NCI-H460 (cell line): ENCODE data around the gene ATXN7. TPM values are rescaled to one million over a fixed set of nuclear protein-coding genes. Genes with fewer than 3 reads are reported as not detected.

Experiments
- DNase-seq: peaks from one replicate; pipeline ENCODE4 v3.0.0-alpha.2; 2016; ENCODE audit warnings: low read depth; ENCODE audit errors: extremely low read depth
- total RNA-seq: library from RNA; depleted of rRNA; stranded (reverse); fragments of >200 nt; shearing (Covaris generic); gene quantifications from 2 replicates; pipeline ENCODE4 v1.2.3, GENCODE V29; 2014

ATXN7 gene
- total RNA-seq, 1 experiment from 2014 or later = 17.5 TPM

DNA sequence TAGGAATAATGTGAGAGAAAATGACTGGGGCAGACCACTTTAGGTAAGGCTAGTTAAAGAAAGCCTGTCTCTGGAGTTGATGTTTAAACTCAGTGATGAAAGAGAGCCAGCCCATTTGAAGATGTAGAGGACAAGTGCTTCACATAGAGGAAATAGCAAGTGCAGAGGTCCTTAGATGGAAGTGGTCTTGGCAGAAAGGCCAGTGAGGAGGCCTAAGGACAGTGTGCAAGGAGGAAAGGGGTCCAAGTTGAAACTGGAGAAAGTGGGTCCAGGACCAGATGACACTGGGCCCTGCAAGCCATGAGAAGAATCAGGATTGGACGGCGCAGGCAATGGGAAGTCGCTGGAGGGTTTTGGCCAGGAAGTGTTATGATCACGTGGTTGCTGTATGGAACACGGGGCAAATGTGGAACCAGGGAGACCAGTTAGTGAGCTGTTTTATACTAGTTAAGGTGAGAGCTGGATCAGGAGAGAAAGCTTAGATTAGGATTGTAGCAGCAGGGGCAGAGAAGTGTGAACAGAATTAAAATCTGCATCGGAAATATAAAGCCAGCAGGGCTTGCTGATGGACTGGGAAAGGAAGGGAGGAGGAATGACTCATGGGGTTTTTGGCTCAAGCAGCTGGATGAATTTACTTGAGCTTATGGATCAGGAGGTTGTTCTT, 96.5 kb downstream of the ATXN7 start:
- peak; percentile 31 for DNase-seq

GRCh38 chr3:63961891-63962290, 98.2 kb downstream of the ATXN7 start:
- peak; percentile 24 for DNase-seq

- no peak for DNase-seq
Observed at GRCh38 chr3:63963496-63963895, 99.8 kb downstream of the ATXN7 start.

GRCh38 chr3:63964681-63965485, 101.2 kb downstream of the ATXN7 start:
- DNase-seq = no peak

- no peak for DNase-seq
Observed at GRCh38 chr3:63966007-63966406, 102.3 kb downstream of the ATXN7 start.

DNA sequence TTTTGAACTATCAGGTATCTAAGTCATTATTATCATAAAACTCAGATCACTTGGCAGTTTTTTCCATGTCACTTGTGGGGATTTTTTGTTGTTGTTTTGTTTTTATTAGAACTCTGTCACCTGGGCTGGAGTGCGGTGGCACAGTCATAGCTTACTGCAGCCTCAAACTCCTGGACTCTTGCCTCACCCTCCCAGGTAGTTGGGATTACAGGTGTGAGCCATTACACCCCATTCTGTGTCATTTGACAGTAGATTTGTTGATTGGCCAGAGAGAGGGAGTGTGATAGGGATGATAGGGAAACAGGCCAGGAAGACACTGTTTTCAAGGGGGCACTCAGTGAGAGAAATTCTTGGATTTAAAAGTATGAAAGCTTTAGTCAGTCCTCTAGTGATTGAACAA, 103.2 kb downstream of the ATXN7 start:
- no peak for DNase-seq

DNA sequence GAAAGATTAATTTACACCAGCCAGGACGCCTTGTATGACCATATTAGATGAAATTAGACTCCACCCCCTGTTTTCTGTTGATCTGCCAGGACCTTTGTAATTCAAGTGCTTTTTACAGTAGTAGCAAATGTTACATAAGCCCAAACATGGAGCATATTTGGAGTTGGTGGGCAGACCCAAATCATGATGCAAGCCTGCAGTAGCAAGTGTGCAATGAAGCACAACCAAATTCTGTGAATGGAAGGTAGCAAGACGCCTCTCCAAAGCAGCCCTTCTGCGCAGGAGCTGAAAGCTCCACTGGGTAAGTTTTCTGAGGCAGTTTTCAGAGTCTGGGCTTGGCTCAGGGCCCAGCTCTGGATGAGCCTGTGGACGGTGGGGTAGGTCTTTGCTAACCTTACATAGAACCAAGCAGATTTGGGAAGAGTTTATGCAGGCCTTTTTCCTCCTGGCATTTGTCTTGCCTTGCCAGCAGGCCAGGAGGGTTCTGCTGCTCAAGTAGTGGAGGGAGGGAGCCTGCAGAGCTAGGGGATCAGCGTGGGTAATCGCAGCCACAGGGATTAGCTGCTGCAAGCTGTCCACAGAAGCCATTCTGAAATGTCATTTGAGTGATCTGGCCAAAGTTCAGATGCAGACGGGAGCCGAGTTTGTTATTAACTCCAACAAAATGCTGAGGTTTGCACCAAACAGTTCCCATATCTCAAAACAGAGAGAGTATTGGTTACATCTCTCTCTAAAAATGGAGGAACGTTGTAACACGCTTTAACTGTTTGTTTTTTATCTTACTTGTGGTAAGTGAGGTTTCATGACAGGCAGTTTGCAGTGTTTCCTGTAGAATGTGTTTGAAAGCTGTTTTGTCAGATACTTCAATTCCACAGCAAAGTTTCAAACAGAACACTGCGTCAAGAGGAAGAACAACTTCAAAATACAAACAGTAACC, 104.3 kb downstream of the ATXN7 start:
- no peak for DNase-seq

DNA sequence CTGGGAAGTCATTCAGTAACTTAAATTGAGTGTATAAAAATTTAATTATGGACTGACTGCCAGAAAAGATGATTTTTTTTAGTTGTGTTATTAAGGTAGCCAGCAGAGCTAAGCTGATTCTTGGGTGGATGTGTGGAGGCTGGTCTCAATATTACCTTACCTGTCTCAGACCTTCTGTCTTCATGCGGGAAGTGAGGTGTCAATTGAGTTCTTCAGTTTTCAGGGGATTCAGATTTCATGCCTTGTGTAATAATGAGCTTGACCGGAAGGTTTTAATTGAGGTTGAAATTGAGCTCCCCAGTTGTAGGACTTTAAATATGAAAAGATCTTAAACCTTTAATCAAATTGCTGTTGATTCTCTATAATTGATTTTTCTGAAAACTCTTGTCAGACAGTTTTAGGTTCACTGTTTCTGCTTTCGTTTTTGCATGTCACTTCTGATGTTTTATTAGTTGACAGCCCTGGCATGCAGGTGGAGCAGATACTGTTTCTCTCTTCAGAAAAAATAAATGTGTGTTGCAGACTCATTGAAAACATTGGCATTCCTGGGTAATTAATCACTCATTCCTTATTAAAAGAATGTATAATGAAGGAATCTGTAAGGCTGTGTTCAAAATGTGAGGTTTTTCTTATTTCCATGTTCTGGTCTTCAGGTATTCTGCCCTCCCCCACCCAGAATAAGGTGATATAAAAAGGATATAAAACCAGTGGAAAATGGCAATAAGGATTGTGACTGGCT, 105.1 kb downstream of the ATXN7 start:
- no peak for DNase-seq

DNA sequence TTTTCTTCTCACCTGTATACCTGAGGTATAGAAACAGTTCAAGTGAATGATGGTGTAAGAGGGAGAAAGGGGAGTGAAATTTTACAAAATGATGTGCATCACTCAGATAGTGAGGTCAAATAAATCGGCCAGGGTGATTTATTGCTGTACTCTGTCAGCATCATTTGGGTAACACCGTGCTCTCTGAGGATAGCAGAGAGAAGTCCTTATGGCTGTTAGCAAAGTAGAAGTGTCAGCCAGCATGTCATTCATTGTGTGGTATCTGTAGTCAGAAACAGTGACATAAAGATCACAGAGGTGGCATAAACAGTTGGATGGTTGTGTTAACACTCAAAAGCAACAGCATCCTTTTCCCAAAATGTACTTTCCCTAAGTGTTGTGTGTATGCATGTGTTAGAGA, 106.2 kb downstream of the ATXN7 start:
- no peak for DNase-seq

DNA sequence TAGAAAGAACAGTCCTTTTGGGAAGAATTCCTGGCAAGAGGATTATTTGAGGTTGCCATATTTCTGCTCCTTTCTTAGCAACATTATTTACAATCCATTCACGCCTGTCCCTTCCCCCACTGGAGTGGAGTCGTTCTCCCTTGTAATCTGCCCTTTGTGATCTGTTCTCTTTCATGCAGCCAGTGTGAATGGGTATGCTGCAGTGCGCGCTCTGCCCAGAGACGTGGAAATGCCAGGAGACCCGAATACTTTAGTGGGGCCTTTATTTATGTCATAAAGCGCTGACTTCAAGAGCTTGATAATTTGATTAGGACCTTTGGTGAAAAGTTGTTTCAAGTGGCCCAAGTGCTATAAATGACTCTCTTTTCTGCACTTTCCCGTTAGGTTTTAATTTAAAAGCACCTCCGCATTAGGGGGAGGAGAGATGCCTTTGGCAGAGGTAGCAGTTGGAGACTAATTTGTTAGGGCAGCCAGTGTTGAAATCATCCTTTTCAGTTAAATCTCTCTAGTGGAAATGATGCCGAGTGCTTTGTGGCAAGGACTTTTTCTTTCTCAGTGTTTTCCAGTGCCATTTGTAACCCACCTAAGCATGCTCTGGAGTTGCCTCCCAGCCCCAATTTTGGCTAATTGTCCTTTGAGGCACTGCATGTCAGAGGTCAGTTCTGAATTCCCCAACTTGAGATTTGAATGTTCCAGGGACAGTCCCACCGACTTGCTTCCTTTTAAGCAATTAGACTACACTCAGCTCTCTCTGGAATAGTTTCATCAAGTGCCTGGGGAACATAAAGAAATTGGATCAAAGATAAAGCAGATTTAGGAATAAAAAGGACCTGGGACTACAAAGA, 107.2 kb downstream of the ATXN7 start:
- DNase-seq = no peak

DNA sequence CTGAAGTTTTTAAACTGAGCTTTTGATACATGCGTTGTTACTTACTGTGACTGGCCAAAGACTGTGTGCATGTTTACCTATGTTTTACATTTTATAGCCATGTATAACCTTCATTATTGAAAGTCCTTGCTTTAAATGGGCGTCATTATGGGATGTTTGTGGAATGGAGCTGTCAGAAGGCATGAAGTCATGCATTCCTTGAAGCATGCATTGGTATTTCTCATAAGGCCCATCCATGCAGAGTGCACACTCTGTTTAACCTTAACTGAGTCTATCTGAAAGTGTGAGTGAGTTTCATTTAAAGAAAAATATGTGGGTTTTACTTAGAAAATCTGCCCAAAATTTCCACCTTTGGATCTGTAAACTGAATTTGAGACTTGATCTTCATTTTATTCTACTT, 108.5 kb downstream of the ATXN7 start:
- DNase-seq = no peak

GRCh38 chr3:63972987-63973386, 109.3 kb downstream of the ATXN7 start:
- DNase-seq = no peak

DNA sequence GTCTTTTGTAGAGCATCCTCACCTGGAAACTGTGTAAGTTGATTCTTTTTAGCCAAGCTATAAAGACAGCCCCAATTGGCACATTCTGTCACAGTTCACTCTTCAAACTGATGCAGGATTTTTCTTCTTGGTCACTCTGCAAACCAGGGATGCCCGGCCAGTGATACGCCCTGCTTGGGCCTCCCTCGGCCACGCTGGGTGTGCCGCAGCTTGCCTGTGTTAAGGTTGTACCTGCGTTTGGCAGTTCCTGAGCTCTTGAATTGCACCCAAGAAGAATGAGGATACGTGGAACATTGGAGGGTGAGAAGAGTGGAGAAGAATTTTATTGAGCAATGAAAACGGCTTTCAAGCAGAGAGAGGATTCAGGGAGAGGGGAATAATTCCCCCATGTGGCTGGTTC, 109.7 kb downstream of the ATXN7 start:
- DNase-seq = no peak

DNA sequence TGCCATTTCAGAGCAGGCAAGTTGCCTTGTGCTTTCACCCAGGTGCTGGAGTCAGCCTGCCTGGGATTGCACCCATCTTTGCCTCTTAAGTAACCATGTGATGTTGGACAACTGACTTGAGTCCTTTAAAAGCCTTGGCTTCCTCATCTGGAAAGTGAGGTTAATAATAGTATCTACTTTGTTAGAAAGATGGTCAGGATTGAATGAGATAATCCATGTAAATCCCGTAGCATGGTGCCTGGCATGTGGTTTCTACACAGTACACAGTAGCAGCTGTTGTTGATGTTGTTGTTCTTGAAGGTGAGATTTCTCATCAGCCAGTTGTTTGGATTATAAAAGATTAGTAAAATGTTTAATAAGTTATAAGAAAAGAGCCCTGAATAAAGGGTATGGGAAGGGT, 110.8 kb downstream of the ATXN7 start:
- DNase-seq = no peak

- DNase-seq = peak; percentile 13
Observed at GRCh38 chr3:63975723-63976122, 112.1 kb downstream of the ATXN7 start.

- DNase-seq = peak; percentile 46
Observed at GRCh38 chr3:63976161-63976871, 112.6 kb downstream of the ATXN7 start.

DNA sequence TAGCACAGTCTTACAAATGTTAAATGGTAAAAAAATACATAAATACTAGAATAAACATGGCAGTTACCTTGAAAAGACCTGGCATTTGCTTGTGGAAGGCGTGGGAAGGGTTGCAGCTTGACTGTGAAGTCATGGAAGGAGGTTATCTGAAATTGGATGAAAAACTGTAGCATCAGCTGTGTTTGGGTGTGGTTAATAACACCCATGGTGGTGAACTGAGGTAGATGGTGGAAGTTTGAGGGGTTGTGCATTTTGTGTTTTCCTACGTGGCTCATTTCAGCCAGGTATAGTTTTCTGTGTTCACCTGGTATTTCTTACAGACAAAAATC, 113.2 kb downstream of the ATXN7 start:
- no peak for DNase-seq

DNA sequence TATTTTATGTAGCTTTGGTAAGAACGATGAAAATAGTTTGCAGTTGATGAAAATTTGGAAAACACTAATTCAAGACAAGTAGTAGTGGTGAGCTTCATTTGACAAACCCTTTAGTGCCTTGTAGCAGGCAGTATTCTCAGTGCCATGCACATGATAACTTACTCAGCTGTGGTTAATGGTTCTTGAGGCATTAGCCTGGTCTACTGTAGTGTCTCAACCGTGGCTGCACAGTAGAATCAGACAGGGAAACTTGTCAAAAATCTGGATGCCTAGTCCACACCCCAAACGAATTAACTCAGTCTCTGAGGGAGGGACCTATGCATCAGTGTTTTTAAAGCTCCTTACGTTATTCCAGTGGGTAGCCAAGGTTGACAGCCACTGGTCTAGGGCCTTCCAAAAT, 114.2 kb downstream of the ATXN7 start:
- DNase-seq = no peak
